RWPE2 (cell line): ENCODE results near the gene ADTRP.

Source experiments
- ATAC-seq: fragments of 200-7000 bp; cut with Tn5 transposase; 3 replicates; pipeline ENCODE4 v1.9.1; 2021; ENCODE audit warnings: low read depth
- DNase-seq: peaks from one replicate; pipeline ENCODE4 v3.0.0-alpha.2; 2020; ENCODE audit warnings: low spot score
- H3K27ac ChIP-seq: fragments of 450-650 bp; 2 replicates; pipeline ENCODE4 v1.5.1; 2017; ENCODE audit warnings: mild to moderate bottlenecking; ENCODE audit not compliant: poor library complexity, severe bottlenecking
- H3K27me3 ChIP-seq: fragments of 250-450 bp; sonication (Bioruptor Pico); 2 replicates; pipeline ENCODE4 v1.5.1; 2021; ENCODE audit warnings: mild to moderate bottlenecking, moderate library complexity; ENCODE audit not compliant: insufficient read depth, poor library complexity, severe bottlenecking
- H3K36me3 ChIP-seq: fragments of 250-450 bp; sonication (Bioruptor Pico); 2 replicates; pipeline ENCODE4 v1.5.1; 2020; ENCODE audit warnings: low read depth, mild to moderate bottlenecking, moderate library complexity
- H3K4me1 ChIP-seq: fragments of 250-450 bp; sonication (Bioruptor Pico); 2 replicates; pipeline ENCODE4 v1.5.1; 2021; ENCODE audit warnings: mild to moderate bottlenecking, moderate library complexity; ENCODE audit not compliant: insufficient read depth, poor library complexity, severe bottlenecking
- H3K4me3 ChIP-seq: fragments of 250-450 bp; sonication (Bioruptor Pico); 2 replicates; pipeline ENCODE4 v1.5.1; 2021; ENCODE audit warnings: mild to moderate bottlenecking, moderate library complexity; ENCODE audit not compliant: severe bottlenecking
- H3K9me3 ChIP-seq: fragments of 250-450 bp; sonication (Bioruptor Pico); 2 replicates; pipeline ENCODE4 v1.5.1; 2021; ENCODE audit warnings: mild to moderate bottlenecking, moderate library complexity; ENCODE audit not compliant: severe bottlenecking
- CTCF ChIP-seq: fragments of 450-650 bp; IDR thresholded peaks from one replicate; pipeline ENCODE4 v1.5.1; 2017; ENCODE audit warnings: mild to moderate bottlenecking, moderate library complexity; ENCODE audit not compliant: poor library complexity, severe bottlenecking

The ADTRP gene

GRCh38 chr6:11748591-11749210 lies 29.9 kb downstream of the ADTRP start:
- DNase-seq = no peak
- Histone ChIP-seq H3K4me3 (no peak overlapping the region), H3K27ac (no peak overlapping the region), H3K9me3 (no peaks in the 10 kb centered on the region), H3K27me3 (no peaks in the 10 kb centered on the region), H3K4me1 (no peaks in the 10 kb centered on the region), H3K36me3 (no peaks in the 10 kb centered on the region)
- no peak for TF ChIP-seq CTCF
- no peak for ATAC-seq

GRCh38 chr6:11747021-11747420 lies 31.6 kb downstream of the ADTRP start:
- ATAC-seq (no peak), DNase-seq (no peak)
- no peak for TF ChIP-seq CTCF
- Histone ChIP-seq H3K4me1 (no peaks in the 10 kb centered on the region), H3K4me3 (no peak overlapping the region), H3K27ac (no peak overlapping the region), H3K9me3 (no peaks in the 10 kb centered on the region), H3K27me3 (no peaks in the 10 kb centered on the region), H3K36me3 (no peaks in the 10 kb centered on the region)

- no peak for TF ChIP-seq CTCF
- Histone ChIP-seq H3K4me3 (no peak overlapping the region), H3K4me1 (no peaks in the 10 kb centered on the region), H3K36me3 (no peaks in the 10 kb centered on the region), H3K9me3 (no peaks in the 10 kb centered on the region), H3K27ac (no peak overlapping the region), H3K27me3 (no peaks in the 10 kb centered on the region)
- ATAC-seq (no peak), DNase-seq (no peak)
Measured at GRCh38 chr6:11744753-11745152, 33.9 kb downstream of the ADTRP start.

- H3K27ac ChIP-seq = no peak overlapping the region
- H3K9me3 ChIP-seq = no peaks in the 10 kb centered on the region
- TF ChIP-seq CTCF = no peak
- H3K4me3 ChIP-seq = no peak overlapping the region
- H3K36me3 ChIP-seq = no peaks in the 10 kb centered on the region
- ATAC-seq (no peak), DNase-seq (no peak)
- H3K4me1 ChIP-seq = no peaks in the 10 kb centered on the region
- H3K27me3 ChIP-seq = no peaks in the 10 kb centered on the region
Measured at GRCh38 chr6:11744101-11744500, 34.5 kb downstream of the ADTRP start.

- ATAC-seq (no peak), DNase-seq (no peak)
- Histone ChIP-seq H3K36me3 (no peaks in the 10 kb centered on the region), H3K27me3 (no peaks in the 10 kb centered on the region), H3K4me3 (no peak overlapping the region), H3K27ac (no peak overlapping the region), H3K4me1 (no peaks in the 10 kb centered on the region), H3K9me3 (no peaks in the 10 kb centered on the region)
- TF ChIP-seq CTCF = no peak
Measured at GRCh38 chr6:11740875-11741274, 37.7 kb downstream of the ADTRP start.
